ENCODE data around the gene SUN2. TPM values are rescaled to one million over a fixed set of nuclear protein-coding genes. Genes with fewer than 3 reads are reported as not detected.

The SUN2 gene
- total RNA-seq, 1 donor from 2014 or later: 128 TPM

GRCh38 chr22:38718414-38718813 is 37.4 kb downstream of the SUN2 start:
- H3K4me1 Mint-ChIP-seq: peaks cover 20% of the 10 kb centered on the region
- no peak overlapping the region for H3K4me3 Mint-ChIP-seq
- no peaks in the 10 kb centered on the region for H3K27me3 Mint-ChIP-seq
- no peak for DNase-seq
- peaks cover 56% of the 10 kb centered on the region for H3K36me3 Mint-ChIP-seq (ENCODE audit: low read depth)
- intact Hi-C loops (cut with micrococcal nuclease): no loop called here
- no peaks in the 10 kb centered on the region for H3K9me3 Mint-ChIP-seq
- peak overlapping the region; percentile 60 for H3K27ac Mint-ChIP-seq

- peak overlapping the region; percentile 9 for H3K27ac Mint-ChIP-seq
- intact Hi-C loops (cut with micrococcal nuclease): no loop called here
- DNase-seq: no peak
- H3K4me1 Mint-ChIP-seq: peaks cover 32% of the 10 kb centered on the region
- H3K27me3 Mint-ChIP-seq: no peaks in the 10 kb centered on the region
- H3K4me3 Mint-ChIP-seq: no peak overlapping the region
- no peaks in the 10 kb centered on the region for H3K9me3 Mint-ChIP-seq
- H3K36me3 Mint-ChIP-seq (ENCODE audit: low read depth): peaks cover 48% of the 10 kb centered on the region
These were observed 38.6 kb downstream of the SUN2 start for GRCh38 chr22:38717244-38717643.

- H3K9me3 Mint-ChIP-seq: no peaks in the 10 kb centered on the region
- H3K27ac Mint-ChIP-seq: peak overlapping the region; percentile 20
- H3K4me3 Mint-ChIP-seq: no peak overlapping the region
- no peak for DNase-seq
- no peaks in the 10 kb centered on the region for H3K27me3 Mint-ChIP-seq
- H3K4me1 Mint-ChIP-seq: peaks cover 36% of the 10 kb centered on the region
- peaks cover 49% of the 10 kb centered on the region for H3K36me3 Mint-ChIP-seq (ENCODE audit: low read depth)
- intact Hi-C loops (cut with micrococcal nuclease): no loop called here
These were observed 39.0 kb downstream of the SUN2 start for GRCh38 chr22:38716826-38717225.

DNA sequence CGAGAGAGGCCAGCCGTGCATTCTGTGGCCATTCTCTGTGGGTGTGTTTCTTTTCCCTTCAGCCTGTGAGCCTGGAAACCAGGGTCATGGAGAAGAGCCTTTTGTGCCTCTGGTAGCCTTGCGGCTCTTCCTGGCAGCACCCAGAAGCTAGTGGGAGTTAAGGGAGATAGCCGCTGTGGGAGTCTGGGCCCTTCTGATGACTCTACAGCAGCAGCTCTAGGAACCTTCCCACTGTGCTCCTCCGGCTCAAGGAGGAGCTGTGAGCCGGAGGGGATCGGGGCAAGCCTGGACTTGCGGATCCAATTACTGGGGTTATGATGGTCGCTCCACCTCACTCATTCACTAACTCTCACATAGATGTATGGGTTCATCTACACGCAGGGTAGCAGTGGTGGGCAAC is 39.5 kb downstream of the SUN2 start:
- no peaks in the 10 kb centered on the region for H3K9me3 Mint-ChIP-seq

GRCh38 chr22:38715852-38716251 is 39.9 kb downstream of the SUN2 start:
- H3K9me3 Mint-ChIP-seq: no peaks in the 10 kb centered on the region
- peaks cover 49% of the 10 kb centered on the region for H3K36me3 Mint-ChIP-seq (ENCODE audit: low read depth)
- no peak overlapping the region for H3K27ac Mint-ChIP-seq

More for the DNA sequence above, 39.5 kb downstream of the SUN2 start:
- intact Hi-C loops (cut with micrococcal nuclease): no loop called here
- Mint-ChIP-seq H3K4me3 (no peak overlapping the region), H3K4me1 (peaks cover 37% of the 10 kb centered on the region), H3K36me3 (ENCODE audit: low read depth) (peaks cover 46% of the 10 kb centered on the region), H3K27me3 (no peaks in the 10 kb centered on the region), H3K27ac (peak overlapping the region; percentile 51)
- DNase-seq: no peak

DNA sequence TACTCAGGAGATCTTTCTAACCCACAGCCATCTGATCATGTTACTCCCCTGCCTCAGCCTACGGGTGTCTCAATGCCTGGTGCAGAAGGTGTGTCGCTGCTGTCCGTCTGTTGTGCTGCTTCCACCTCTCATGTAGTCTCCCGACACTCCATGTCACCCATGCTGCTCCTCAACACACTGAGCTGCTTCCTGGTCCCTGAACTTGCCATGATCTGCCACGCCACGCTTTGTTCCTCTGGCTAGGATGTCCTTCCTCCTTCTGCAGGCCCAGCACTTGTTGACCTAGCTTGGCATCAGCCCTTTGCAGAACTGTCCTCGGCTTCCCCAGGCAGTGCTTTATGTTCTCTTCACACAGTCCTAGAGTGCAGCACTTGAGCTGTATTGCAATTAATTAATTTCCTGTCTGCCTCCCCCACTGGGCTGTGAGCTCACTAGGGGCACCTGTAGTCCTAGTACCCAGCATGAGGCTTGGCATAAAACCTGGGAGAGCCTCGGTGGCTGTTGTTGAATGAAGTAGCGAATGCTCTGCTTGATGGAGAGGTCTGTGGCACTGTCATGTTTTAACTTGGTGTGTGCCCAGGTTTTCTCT is 40.5 kb downstream of the SUN2 start:
- Mint-ChIP-seq H3K4me1 (peaks cover 44% of the 10 kb centered on the region), H3K36me3 (ENCODE audit: low read depth) (peaks cover 53% of the 10 kb centered on the region), H3K4me3 (no peak overlapping the region), H3K27me3 (no peaks in the 10 kb centered on the region), H3K9me3 (no peaks in the 10 kb centered on the region), H3K27ac (peak overlapping the region; percentile 46)
- intact Hi-C loops (cut with micrococcal nuclease): no loop called here
- DNase-seq: no peak

More at GRCh38 chr22:38715852-38716251, 39.9 kb downstream of the SUN2 start:
- H3K4me1 Mint-ChIP-seq: peaks cover 40% of the 10 kb centered on the region
- DNase-seq: no peak
- intact Hi-C loops (cut with micrococcal nuclease): no loop called here
- no peaks in the 10 kb centered on the region for H3K27me3 Mint-ChIP-seq
- no peak overlapping the region for H3K4me3 Mint-ChIP-seq

GRCh38 chr22:38713921-38714320 is 41.9 kb downstream of the SUN2 start:
- Mint-ChIP-seq H3K27me3 (no peaks in the 10 kb centered on the region), H3K27ac (peak overlapping the region; percentile 39), H3K9me3 (no peaks in the 10 kb centered on the region), H3K36me3 (ENCODE audit: low read depth) (peaks cover 59% of the 10 kb centered on the region), H3K4me1 (peaks cover 52% of the 10 kb centered on the region), H3K4me3 (no peak overlapping the region)
- intact Hi-C loops (cut with micrococcal nuclease): no loop called here
- DNase-seq: no peak

GRCh38 chr22:38712486-38713207 is 43.2 kb downstream of the SUN2 start:
- no peaks in the 10 kb centered on the region for H3K27me3 Mint-ChIP-seq
- intact Hi-C loops (cut with micrococcal nuclease): no loop called here
- H3K4me1 Mint-ChIP-seq: peaks cover 62% of the 10 kb centered on the region
- H3K36me3 Mint-ChIP-seq (ENCODE audit: low read depth): peaks cover 59% of the 10 kb centered on the region
- no peaks in the 10 kb centered on the region for H3K9me3 Mint-ChIP-seq
- peak overlapping the region; percentile 55 for H3K27ac Mint-ChIP-seq
- no peak overlapping the region for H3K4me3 Mint-ChIP-seq
- DNase-seq: no peak

- intact Hi-C loops (cut with micrococcal nuclease): no loop called here
- no peak for DNase-seq
- no peaks in the 10 kb centered on the region for H3K9me3 Mint-ChIP-seq
- H3K36me3 Mint-ChIP-seq (ENCODE audit: low read depth): peaks cover 56% of the 10 kb centered on the region
- no peaks in the 10 kb centered on the region for H3K27me3 Mint-ChIP-seq
- H3K27ac Mint-ChIP-seq: no peak overlapping the region
- H3K4me1 Mint-ChIP-seq: peaks cover 69% of the 10 kb centered on the region
- H3K4me3 Mint-ChIP-seq: no peak overlapping the region
These were observed 44.9 kb downstream of the SUN2 start for GRCh38 chr22:38710866-38711265.

- Mint-ChIP-seq H3K4me1 (peaks cover 71% of the 10 kb centered on the region), H3K27ac (no peak overlapping the region), H3K36me3 (ENCODE audit: low read depth) (peaks cover 56% of the 10 kb centered on the region), H3K4me3 (no peak overlapping the region), H3K9me3 (no peaks in the 10 kb centered on the region), H3K27me3 (peaks cover 3% of the 10 kb centered on the region)
- intact Hi-C loops (cut with micrococcal nuclease): no loop called here
- no peak for DNase-seq
These were observed 45.4 kb downstream of the SUN2 start for GRCh38 chr22:38710351-38710750.

GRCh38 chr22:38709306-38709705 is 46.5 kb downstream of the SUN2 start:
- DNase-seq: no peak
- Mint-ChIP-seq H3K27ac (no peak overlapping the region), H3K4me1 (peaks cover 72% of the 10 kb centered on the region), H3K27me3 (peaks cover 3% of the 10 kb centered on the region), H3K4me3 (peak overlapping the region; percentile 42), H3K9me3 (no peaks in the 10 kb centered on the region), H3K36me3 (ENCODE audit: low read depth) (peaks cover 47% of the 10 kb centered on the region)
- intact Hi-C loops (cut with micrococcal nuclease): loop anchor here (5.0 to 10.0 kb wide), 2 partner anchors 202 to 405 kb away; partner anchors contain the start of gene DDX17

- Mint-ChIP-seq H3K36me3 (ENCODE audit: low read depth) (peaks cover 43% of the 10 kb centered on the region), H3K9me3 (no peaks in the 10 kb centered on the region), H3K4me1 (peaks cover 66% of the 10 kb centered on the region), H3K4me3 (peak overlapping the region; percentile 81), H3K27ac (peak overlapping the region; percentile 58), H3K27me3 (peaks cover 3% of the 10 kb centered on the region)
- DNase-seq: no peak
- intact Hi-C loops (cut with micrococcal nuclease): loop anchor here (5.0 to 10.0 kb wide), 2 partner anchors 201 to 407 kb away; partner anchors contain the start of gene DDX17
These were observed 47.8 kb downstream of the SUN2 start for GRCh38 chr22:38707984-38708383.

- peaks cover 3% of the 10 kb centered on the region for H3K27me3 Mint-ChIP-seq
- intact Hi-C loops (cut with micrococcal nuclease): loop anchor here (5.0 to 10.0 kb wide), 2 partner anchors 200 to 407 kb away; partner anchors contain the start of gene DDX17
- H3K9me3 Mint-ChIP-seq: no peaks in the 10 kb centered on the region
- peak overlapping the region; percentile 81 for H3K4me3 Mint-ChIP-seq
- H3K36me3 Mint-ChIP-seq (ENCODE audit: low read depth): peaks cover 43% of the 10 kb centered on the region
- peak overlapping the region; percentile 91 for H3K27ac Mint-ChIP-seq
- DNase-seq: peak; percentile 63
- peaks cover 60% of the 10 kb centered on the region for H3K4me1 Mint-ChIP-seq
These were observed 48.5 kb downstream of the SUN2 start for GRCh38 chr22:38707346-38707745.

DNA sequence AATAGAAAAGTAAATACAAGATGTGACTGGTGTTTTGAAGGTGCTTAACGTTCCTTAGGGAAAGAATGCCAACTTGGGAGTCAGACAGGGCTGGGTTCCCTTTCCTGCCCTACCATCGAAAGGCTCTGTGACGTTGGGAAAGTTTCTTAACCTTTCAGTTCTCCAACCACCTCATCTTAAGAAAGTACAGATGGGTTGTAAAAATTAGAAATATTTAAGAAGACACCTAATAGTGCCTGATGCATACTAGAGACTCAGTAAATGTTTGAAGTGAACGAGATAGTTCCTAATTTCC is 49.0 kb downstream of the SUN2 start:
- peaks cover 38% of the 10 kb centered on the region for H3K36me3 Mint-ChIP-seq (ENCODE audit: low read depth)
- no peaks in the 10 kb centered on the region for H3K9me3 Mint-ChIP-seq
- no peak for DNase-seq
- peak overlapping the region; percentile 91 for H3K27ac Mint-ChIP-seq
- intact Hi-C loops (cut with micrococcal nuclease): loop anchor here (5.0 to 10.0 kb wide), 2 partner anchors 200 to 408 kb away; partner anchors contain the start of gene DDX17
- peaks cover 55% of the 10 kb centered on the region for H3K4me1 Mint-ChIP-seq
- peak overlapping the region; percentile 81 for H3K4me3 Mint-ChIP-seq
- H3K27me3 Mint-ChIP-seq: peaks cover 3% of the 10 kb centered on the region

All from activated CD4-positive, alpha-beta T cell treated with anti-CD3 and anti-CD28 coated beads, Interleukin-2, amount 10 ng/mL, durations not matched to agents 24 days and 14 days (primary cell).